ENCODE measurements around the gene C19orf33.

The C19orf33 gene

GRCh38 chr19:38323291-38323690 is 19.2 kb downstream of the C19orf33 start:
- TF ChIP-seq CTCF (IDR thresholded peaks at IDR 0.05; ENCODE audit: low read depth, low read length), result no peak
- H3K4me3 ChIP-seq (replicated peaks in 1 of 2; ENCODE audit: low read depth in 2 of 2, low read length in 2 of 2), result no peak overlapping the region
- no peak for DNase-seq (ENCODE audit: low read depth in 2 of 2)

GRCh38 chr19:38324431-38324830 is 20.4 kb downstream of the C19orf33 start:
- DNase-seq (ENCODE audit: low read depth in 2 of 2), result no peak
- TF ChIP-seq CTCF (IDR thresholded peaks at IDR 0.05; ENCODE audit: low read depth, low read length), result no peak
- H3K4me3 ChIP-seq (replicated peaks in 1 of 2; ENCODE audit: low read depth in 2 of 2, low read length in 2 of 2), result no peak overlapping the region

- DNase-seq (ENCODE audit: low read depth in 2 of 2), result no peak
These were observed 22.5 kb downstream of the C19orf33 start for GRCh38 chr19:38326591-38326990.

GRCh38 chr19:38329651-38330050 is 25.6 kb downstream of the C19orf33 start:
- H3K4me3 ChIP-seq (replicated peaks in 1 of 2; ENCODE audit: low read depth in 2 of 2, low read length in 2 of 2), result no peak overlapping the region
- DNase-seq (ENCODE audit: low read depth in 2 of 2), result no peak
- no peak for TF ChIP-seq CTCF (IDR thresholded peaks at IDR 0.05; ENCODE audit: low read depth, low read length)

More at GRCh38 chr19:38326591-38326990, 22.5 kb downstream of the C19orf33 start:
- no peak overlapping the region for H3K4me3 ChIP-seq (replicated peaks in 1 of 2; ENCODE audit: low read depth in 2 of 2, low read length in 2 of 2)
- TF ChIP-seq CTCF (IDR thresholded peaks at IDR 0.05; ENCODE audit: low read depth, low read length), result no peak

GRCh38 chr19:38331728-38332127 is 27.7 kb downstream of the C19orf33 start:
- no peak overlapping the region for H3K4me3 ChIP-seq (replicated peaks in 1 of 2; ENCODE audit: low read depth in 2 of 2, low read length in 2 of 2)
- TF ChIP-seq CTCF (IDR thresholded peaks at IDR 0.05; ENCODE audit: low read depth, low read length), result no peak
- no peak for DNase-seq (ENCODE audit: low read depth in 2 of 2)

- no peak for TF ChIP-seq CTCF (IDR thresholded peaks at IDR 0.05; ENCODE audit: low read depth, low read length)
- peak in 1 of 2 donors; percentile 19 for DNase-seq (ENCODE audit: low read depth in 2 of 2)
- no peak overlapping the region for H3K4me3 ChIP-seq (replicated peaks in 1 of 2; ENCODE audit: low read depth in 2 of 2, low read length in 2 of 2)
These were observed 29.2 kb downstream of the C19orf33 start for GRCh38 chr19:38333245-38333644.

- TF ChIP-seq CTCF (IDR thresholded peaks at IDR 0.05; ENCODE audit: low read depth, low read length), result no peak
- H3K4me3 ChIP-seq (replicated peaks in 1 of 2; ENCODE audit: low read depth in 2 of 2, low read length in 2 of 2), result peak overlapping the region; percentile 80 to 89
- peak; percentile 95 to 97 for DNase-seq (ENCODE audit: low read depth in 2 of 2)
These were observed 32.0 kb downstream of the C19orf33 start for GRCh38 chr19:38335949-38336637.
